Measurements from ENCODE around the gene PIP5K1B.

The PIP5K1B gene

GRCh38 chr9:69001921-69002320 is 296.9 kb downstream of the PIP5K1B start:
- no peak for DNase-seq

DNA sequence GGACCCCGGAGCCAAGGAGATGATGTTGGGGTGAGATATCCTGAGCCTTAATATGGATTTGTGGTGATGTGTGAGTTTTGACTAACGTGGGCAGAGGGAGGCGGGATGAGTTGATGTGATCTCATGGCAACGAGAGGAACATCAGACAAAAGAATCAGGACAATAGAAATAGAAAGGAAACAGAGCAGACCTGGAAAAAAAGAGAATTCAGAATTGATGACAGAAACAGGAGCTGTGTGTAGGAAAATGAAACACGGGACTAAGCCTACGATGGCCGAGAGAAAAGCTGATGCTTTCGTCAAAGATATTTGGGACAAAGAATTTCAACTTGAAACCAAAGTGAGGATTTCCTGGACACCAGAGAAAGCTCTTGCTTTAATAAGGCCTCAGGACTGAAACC is 298.0 kb downstream of the PIP5K1B start:
- DNase-seq, result no peak

DNA sequence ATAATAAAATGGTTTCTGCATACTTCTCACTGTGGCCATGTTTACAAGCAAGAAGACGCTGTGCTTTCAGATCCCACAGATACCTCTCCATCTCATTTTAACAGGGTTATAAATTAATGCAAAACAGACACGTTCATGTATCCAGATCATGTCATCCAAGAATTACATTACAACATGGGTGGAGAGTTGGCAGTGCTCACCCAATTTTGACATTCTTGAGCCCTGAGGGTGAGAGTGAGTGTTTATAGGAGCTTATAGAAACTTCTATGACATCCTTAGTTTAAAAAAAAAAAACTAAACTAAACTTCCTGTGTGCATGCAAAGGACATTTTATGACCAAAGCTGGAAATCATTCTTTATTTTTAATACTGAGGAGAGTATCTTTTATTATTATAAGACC is 299.8 kb downstream of the PIP5K1B start:
- DNase-seq, result no peak

DNA sequence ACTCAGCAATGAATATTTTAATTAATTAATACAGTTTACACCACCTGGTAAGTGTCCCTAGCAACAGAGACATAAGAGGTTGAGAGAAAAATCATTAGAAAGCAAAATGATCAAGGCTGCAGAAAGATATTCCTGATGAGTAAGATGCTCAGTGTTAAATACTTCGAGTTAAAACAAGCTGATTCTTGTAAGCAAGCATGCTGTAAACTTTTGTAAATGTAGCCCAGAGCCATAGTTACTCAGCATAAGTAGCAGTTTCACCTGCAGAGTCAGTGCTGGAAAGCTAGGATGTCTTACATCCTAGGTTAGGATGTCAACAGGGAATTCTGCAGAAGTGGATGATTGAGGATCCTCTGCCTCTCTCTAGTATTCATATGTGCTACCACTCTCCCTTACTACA is 304.7 kb downstream of the PIP5K1B start:
- DNase-seq, result no peak

GRCh38 chr9:69012696-69013381 is 307.8 kb downstream of the PIP5K1B start:
- no peak for DNase-seq

DNA sequence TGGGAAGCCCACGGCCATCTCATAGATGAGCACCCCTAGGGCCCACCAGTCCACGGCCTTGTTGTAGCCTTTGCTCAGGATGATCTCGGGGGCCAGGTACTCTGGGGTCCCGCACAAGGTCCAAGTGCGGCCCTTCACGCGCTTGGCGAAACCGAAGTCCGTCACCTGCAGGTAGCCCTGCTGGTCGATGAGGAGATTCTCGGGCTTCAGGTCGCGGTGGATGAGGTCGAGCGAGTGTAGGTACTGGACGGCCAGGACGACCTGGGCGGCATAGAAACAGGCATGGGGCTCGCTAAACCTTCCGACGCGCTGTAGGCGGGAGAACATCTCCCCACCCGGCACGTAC is 308.3 kb downstream of the PIP5K1B start:
- no peak for DNase-seq

- no peak for DNase-seq
These were observed 309.0 kb downstream of the PIP5K1B start, which contains the start of gene PRKACG for GRCh38 chr9:69014013-69014412. Gene PRKACG (minus strand): TSS chr9:69014113. CDS start chr9:69014092, 21 bp downstream.

DNA sequence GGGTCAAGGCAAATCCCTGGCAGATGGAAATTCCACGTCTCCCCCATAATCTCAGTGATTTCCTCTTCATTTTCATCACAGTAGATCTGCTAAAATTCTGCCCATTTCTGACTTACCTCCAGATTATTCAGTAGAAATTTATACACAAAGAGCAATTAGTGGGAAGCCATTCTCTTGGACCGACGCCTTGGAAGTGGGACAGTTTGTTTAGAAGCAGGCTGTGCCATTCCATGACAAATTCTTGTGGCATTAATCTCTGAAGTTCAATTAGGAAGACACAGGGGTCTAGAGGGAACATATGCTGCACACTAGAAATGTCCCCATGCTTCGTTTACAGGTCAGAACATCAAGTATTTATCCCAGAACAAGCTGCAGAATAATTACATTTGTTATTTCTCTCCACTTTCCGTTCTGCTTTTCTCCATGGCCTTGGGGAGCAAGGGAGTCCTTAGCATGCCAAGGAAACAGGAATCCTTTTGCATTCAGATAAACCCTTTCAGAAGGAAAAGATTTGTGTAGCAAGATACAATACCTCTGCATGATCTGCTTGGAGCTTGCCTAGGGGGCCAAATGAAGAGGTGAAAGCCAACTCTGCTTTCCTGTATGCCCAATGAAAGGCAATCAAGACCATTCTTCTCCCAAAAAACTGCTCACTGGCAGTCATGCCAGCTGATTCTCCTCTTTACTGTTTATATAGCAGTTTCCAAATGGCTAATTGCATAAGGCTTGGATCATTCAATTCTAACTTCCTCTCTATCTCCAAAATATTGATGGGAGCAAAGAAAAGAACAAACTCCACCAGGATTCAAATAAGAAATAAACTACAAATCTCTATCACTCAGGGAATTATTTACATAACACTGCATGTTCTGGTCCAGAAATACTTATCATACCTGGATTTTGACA is 311.4 kb downstream of the PIP5K1B start:
- no peak for DNase-seq

DNA sequence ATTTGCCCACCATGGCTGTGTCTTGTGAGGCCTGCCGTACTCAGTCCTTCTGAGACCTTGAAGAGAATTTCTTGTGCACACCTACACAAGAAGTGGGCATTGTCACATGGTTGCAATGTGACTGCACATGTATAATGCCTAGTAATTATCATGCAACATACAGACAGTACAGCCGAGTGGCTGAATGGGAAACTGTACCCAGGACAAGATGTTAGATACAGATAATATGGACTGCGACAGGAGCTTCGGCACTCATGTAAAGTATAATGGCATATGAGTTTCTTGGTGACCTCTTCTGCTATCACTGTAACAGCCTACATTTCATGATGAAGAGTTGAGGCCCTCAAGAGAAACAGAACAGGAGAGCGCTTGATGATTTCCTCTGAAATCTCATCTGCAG is 313.7 kb downstream of the PIP5K1B start:
- DNase-seq, result no peak

- no peak for DNase-seq
These were observed 314.8 kb downstream of the PIP5K1B start for GRCh38 chr9:69019808-69020207.

DNA sequence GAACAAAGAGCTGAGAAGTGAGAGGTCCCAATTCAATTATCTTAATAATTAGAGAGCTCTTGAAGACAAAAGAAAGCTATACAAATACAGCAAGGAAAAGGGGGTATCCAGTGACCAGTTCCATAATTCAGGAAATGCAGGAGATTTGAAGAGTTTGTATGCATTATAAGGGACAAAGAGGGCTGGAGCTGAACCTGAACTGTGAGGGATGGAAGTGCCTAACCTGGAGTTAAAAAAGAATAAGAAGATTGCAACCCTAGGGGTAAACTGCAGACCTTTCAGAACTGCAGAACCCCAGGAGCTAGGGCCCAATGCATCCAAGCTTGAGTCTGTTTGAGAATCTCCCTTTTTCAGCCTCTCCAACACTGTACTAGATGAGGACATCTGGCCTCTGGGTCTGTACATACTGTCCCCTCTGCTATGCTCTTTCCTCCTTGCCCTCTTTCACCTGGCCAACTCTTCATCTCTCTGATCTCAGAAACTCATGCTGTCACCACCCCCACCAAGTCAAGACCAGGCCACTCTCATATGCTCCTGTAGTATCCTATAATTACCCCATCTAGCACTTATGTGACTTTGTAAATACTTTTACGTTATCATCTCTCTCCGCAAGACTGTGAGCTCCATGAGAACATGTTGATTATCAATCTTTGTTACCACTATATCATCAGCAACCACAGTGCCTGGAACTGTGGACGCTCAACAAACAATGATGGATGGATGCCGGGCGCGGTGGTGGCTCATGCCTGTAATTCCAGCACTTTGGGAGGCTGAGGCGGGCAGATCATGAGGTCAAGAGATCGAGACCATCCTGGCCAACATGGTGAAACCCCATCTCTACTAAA is 315.5 kb downstream of the PIP5K1B start:
- no peak for DNase-seq

- DNase-seq, result peak; percentile 24
These were observed 318.6 kb downstream of the PIP5K1B start for GRCh38 chr9:69023650-69024049.

GRCh38 chr9:69027355-69028097 is 322.5 kb downstream of the PIP5K1B start:
- DNase-seq, result peak; percentile 5

DNA sequence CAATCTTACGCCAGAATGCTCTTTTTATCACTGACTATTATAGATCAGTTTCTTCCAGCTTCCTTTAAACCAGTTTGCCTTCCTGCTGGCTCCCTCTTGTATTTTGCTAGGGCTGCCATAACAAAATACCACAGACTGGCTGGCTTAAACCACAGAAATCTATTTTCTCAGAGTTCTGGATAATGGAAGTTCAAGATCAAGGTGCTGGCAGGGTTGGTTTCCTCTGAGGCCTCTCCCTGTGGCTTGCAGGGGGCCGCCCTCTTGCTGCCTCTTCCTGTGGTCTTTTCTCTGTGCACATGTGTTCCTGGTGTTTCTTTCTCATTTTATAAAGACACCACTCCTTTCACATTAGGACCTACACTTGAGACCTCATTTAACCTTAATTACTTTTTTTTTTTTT is 323.7 kb downstream of the PIP5K1B start:
- no peak for DNase-seq

- DNase-seq, result no peak
These were observed 324.5 kb downstream of the PIP5K1B start for GRCh38 chr9:69029535-69029934.

- no peak for DNase-seq
These were observed 326.0 kb downstream of the PIP5K1B start for GRCh38 chr9:69030851-69031645.

DNA sequence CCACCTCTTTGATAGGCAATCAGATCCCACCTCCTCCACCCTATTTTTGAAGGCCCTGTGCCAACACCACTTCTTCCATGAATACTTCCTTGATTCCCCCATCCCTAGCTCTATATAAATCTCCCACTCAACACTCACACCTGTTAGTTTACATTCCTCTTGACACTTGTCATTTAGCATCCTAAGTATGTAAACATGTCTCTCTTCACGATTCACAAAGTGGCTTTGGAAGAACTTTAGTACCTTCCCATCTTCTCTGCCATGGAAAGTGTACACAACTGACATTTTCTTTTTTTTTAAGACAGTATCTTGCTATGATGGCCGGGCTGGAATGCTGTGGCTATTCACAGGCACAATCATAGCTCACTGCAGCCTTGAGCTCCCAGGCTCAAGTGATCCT is 329.0 kb downstream of the PIP5K1B start:
- no peak for DNase-seq

GRCh38 chr9:69035438-69036308 is 330.6 kb downstream of the PIP5K1B start, which contains the start of gene FXN:
Gene FXN (plus strand): TSS chr9:69035752. CDS start chr9:69035783, 31 bp downstream.
- peak; percentile 57 for DNase-seq

DNA sequence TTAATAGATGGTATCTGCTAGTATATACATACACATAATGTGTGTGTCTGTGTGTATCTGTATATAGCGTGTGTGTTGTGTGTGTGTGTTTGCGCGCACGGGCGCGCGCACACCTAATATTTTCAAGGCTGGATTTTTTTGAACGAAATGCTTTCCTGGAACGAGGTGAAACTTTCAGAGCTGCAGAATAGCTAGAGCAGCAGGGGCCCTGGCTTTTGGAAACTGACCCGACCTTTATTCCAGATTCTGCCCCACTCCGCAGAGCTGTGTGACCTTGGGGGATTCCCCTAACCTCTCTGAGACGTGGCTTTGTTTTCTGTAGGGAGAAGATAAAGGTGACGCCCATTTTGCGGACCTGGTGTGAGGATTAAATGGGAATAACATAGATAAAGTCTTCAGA is 331.3 kb downstream of the PIP5K1B start:
- no peak for DNase-seq

DNA sequence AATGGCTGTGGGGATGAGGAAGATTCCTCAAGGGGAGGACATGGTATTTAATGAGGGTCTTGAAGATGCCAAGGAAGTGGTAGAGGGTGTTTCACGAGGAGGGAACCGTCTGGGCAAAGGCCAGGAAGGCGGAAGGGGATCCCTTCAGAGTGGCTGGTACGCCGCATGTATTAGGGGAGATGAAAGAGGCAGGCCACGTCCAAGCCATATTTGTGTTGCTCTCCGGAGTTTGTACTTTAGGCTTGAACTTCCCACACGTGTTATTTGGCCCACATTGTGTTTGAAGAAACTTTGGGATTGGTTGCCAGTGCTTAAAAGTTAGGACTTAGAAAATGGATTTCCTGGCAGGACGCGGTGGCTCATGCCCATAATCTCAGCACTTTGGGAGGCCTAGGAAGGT is 331.8 kb downstream of the PIP5K1B start:
- DNase-seq, result no peak

GRCh38 chr9:69040646-69041045 is 335.6 kb downstream of the PIP5K1B start:
- DNase-seq, result no peak
